Trophoblast cell (in vitro differentiated cells and primary cell): ENCODE results near the gene AFMID.

ENCODE experiments used
- DNase-seq, 2 donors: peaks; one replicate each; pipeline ENCODE4 v3.0.0-alpha.2; 2016
- H2AFZ ChIP-seq: 2 replicates; pipeline ENCODE4 v1.6.1; 2013; ENCODE audit warnings: low read length, moderate library complexity, mild to moderate bottlenecking; ENCODE audit not compliant: insufficient read depth, poor library complexity
- H2AK5ac ChIP-seq: 2 replicates; pipeline ENCODE4 v1.6.1; 2013; ENCODE audit warnings: mild to moderate bottlenecking, low read length
- H2BK120ac ChIP-seq: 2 replicates; pipeline ENCODE4 v1.6.1; 2013; ENCODE audit warnings: low read length, mild to moderate bottlenecking, moderate library complexity; ENCODE audit not compliant: insufficient read depth, poor library complexity
- H2BK12ac ChIP-seq: 2 replicates; pipeline ENCODE4 v1.6.1; 2013; ENCODE audit warnings: mild to moderate bottlenecking, low read length, moderate library complexity
- H2BK5ac ChIP-seq: 2 replicates; pipeline ENCODE4 v1.6.1; 2013; ENCODE audit warnings: low read length, low read depth, moderate library complexity, mild to moderate bottlenecking; ENCODE audit not compliant: poor library complexity
- H3K14ac ChIP-seq: 2 replicates; pipeline ENCODE4 v1.6.1; 2013; ENCODE audit warnings: mild to moderate bottlenecking, low read length
- H3K18ac ChIP-seq: 2 replicates; pipeline ENCODE4 v1.6.1; 2013; ENCODE audit warnings: mild to moderate bottlenecking, low read length
- H3K23ac ChIP-seq: 2 replicates; pipeline ENCODE4 v1.6.1; 2013; ENCODE audit warnings: low read length
- H3K27ac ChIP-seq: 2 replicates; pipeline ENCODE4 v1.5.1; 2013; ENCODE audit warnings: low read depth, mild to moderate bottlenecking, inconsistent platforms, low read length, moderate library complexity
- H3K27me3 ChIP-seq: 2 replicates; pipeline ENCODE4 v1.6.1; 2013; ENCODE audit warnings: inconsistent platforms, mild to moderate bottlenecking, low read length, moderate library complexity; ENCODE audit not compliant: insufficient read depth
- H3K36me3 ChIP-seq, 2 experiments: 1 replicate in 1 of 2; 2 replicates in 1 of 2; pipeline ENCODE4 v1.6.1; 2013; ENCODE audit warnings: low read length in 2 of 2, mild to moderate bottlenecking in 2 of 2, moderate library complexity in 1 of 2; ENCODE audit not compliant: insufficient read depth in 2 of 2, control insufficient read depth in 1 of 2
- H3K4ac ChIP-seq: 2 replicates; pipeline ENCODE4 v1.6.1; 2013; ENCODE audit warnings: low read depth, mild to moderate bottlenecking, low read length, moderate library complexity
- H3K4me1 ChIP-seq, 2 experiments: 1 replicate in 1 of 2; 2 replicates in 1 of 2; pipeline ENCODE4 v1.6.1; 2013; ENCODE audit warnings: low read length in 2 of 2, mild to moderate bottlenecking in 2 of 2, moderate library complexity in 1 of 2; ENCODE audit not compliant: insufficient read depth in 2 of 2, control insufficient read depth in 1 of 2
- H3K4me2 ChIP-seq: 2 replicates; pipeline ENCODE4 v1.6.1; 2013; ENCODE audit warnings: inconsistent platforms, mild to moderate bottlenecking, low read length, moderate library complexity
- H3K4me3 ChIP-seq: 2 replicates; pipeline ENCODE4 v1.5.1; 2013; ENCODE audit warnings: mild to moderate bottlenecking, low read depth, low read length, inconsistent platforms
- H3K79me1 ChIP-seq: one replicate; pipeline ENCODE4 v1.6.1; 2013; ENCODE audit warnings: low read length
- H3K79me2 ChIP-seq: 2 replicates; pipeline ENCODE4 v1.6.1; 2013; ENCODE audit warnings: low read length, mild to moderate bottlenecking; ENCODE audit not compliant: control insufficient read depth, insufficient read depth, poor library complexity
- H3K9ac ChIP-seq: 2 replicates; pipeline ENCODE4 v1.6.1; 2013; ENCODE audit warnings: mild to moderate bottlenecking, low read length
- H3K9me3 ChIP-seq: 2 replicates; pipeline ENCODE4 v1.6.1; 2013; ENCODE audit warnings: low read depth, mild to moderate bottlenecking, control low read depth, inconsistent platforms, low read length; ENCODE audit not compliant: insufficient read depth
- H4K12ac ChIP-seq: 2 replicates; pipeline ENCODE4 v1.6.1; 2013; ENCODE audit warnings: low read depth, mild to moderate bottlenecking, low read length, moderate library complexity
- H4K8ac ChIP-seq: 2 replicates; pipeline ENCODE4 v1.6.1; 2013; ENCODE audit warnings: low read depth, mild to moderate bottlenecking, low read length, moderate library complexity
- H4K91ac ChIP-seq: one replicate; pipeline ENCODE4 v1.6.1; 2013; ENCODE audit warnings: low read depth, mild to moderate bottlenecking, low read length, moderate library complexity
- WGBS: extraction: QIAGEN DNeasy Blood & Tissue Kit; methylation state at CpG from one replicate; pipeline ENCODE4 v1.1.7; 2013; ENCODE audit warnings: missing lambda C conversion rate; ENCODE audit not compliant: insufficient read length, insufficient coverage; ENCODE audit errors: extremely low coverage; 5-methylcytosine and 5-hydroxymethylcytosine counted together

AFMID gene

GRCh38 chr17:78240012-78240655 is 53.0 kb downstream of the AFMID start:
- Histone ChIP-seq H3K9me3 (peaks cover 6% of the 10 kb centered on the region), H3K14ac (no peak overlapping the region), H3K27ac (no peak overlapping the region), H2AFZ (no peak overlapping the region), H4K12ac (no peak overlapping the region), H3K18ac (no peak overlapping the region), H4K91ac (no peak overlapping the region), H2BK12ac (no peak overlapping the region), H3K36me3 (no peaks in the 10 kb centered on the region), H3K79me2 (no peaks in the 10 kb centered on the region), H3K4me3 (no peak overlapping the region), H3K9ac (no peak overlapping the region), H2BK120ac (no peak overlapping the region), H3K23ac (no peak overlapping the region), H3K4me1 (no peaks in the 10 kb centered on the region), H3K4me2 (no peak overlapping the region), H2BK5ac (no peak overlapping the region), H3K4ac (no peak overlapping the region), H3K79me1 (no peaks in the 10 kb centered on the region), H3K27me3 (no peaks in the 10 kb centered on the region), H2AK5ac (no peak overlapping the region), H4K8ac (no peak overlapping the region)
- no peak for DNase-seq
- no CpG with 5 or more reads among the region's 12 CpGs for WGBS

DNA sequence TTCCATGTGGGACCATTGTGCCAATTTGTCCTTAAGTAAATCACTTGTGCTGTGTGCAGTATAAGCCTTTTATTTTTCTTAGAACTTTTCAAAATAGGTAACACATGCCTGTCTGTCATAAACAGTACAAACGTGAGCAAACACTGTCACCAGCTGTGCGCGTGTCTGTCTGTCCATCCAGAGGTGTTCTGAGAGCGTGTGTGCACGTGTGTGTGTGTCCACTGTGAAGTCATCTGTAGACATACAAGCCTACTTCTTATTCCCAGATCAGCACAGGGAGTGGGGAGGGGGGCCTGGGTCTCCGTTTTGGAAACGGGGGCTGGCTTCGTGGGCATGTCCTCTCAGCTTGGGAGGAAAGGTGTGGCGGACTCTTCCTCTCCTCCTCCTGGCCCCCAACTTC is 53.7 kb downstream of the AFMID start:
- DNase-seq, result no peak
- Histone ChIP-seq H3K36me3 (no peaks in the 10 kb centered on the region), H4K12ac (no peak overlapping the region), H3K4me3 (no peak overlapping the region), H2AK5ac (no peak overlapping the region), H3K9me3 (peaks cover 6% of the 10 kb centered on the region), H3K27me3 (no peaks in the 10 kb centered on the region), H3K4ac (no peak overlapping the region), H3K4me1 (no peaks in the 10 kb centered on the region), H3K79me1 (no peaks in the 10 kb centered on the region), H2BK5ac (no peak overlapping the region), H4K8ac (no peak overlapping the region), H3K4me2 (no peak overlapping the region), H2BK120ac (no peak overlapping the region), H2AFZ (no peak overlapping the region), H3K18ac (no peak overlapping the region), H3K23ac (no peak overlapping the region), H3K79me2 (no peaks in the 10 kb centered on the region), H3K27ac (no peak overlapping the region), H2BK12ac (no peak overlapping the region), H3K14ac (no peak overlapping the region), H3K9ac (no peak overlapping the region), H4K91ac (no peak overlapping the region)
- no CpG with 5 or more reads among the region's 9 CpGs for WGBS

GRCh38 chr17:78241277-78242023 is 54.3 kb downstream of the AFMID start:
- Histone ChIP-seq H2AK5ac (no peak overlapping the region), H4K91ac (no peak overlapping the region), H3K4ac (no peak overlapping the region), H3K9me3 (peaks cover 6% of the 10 kb centered on the region), H3K4me1 (no peaks in the 10 kb centered on the region), H3K14ac (no peak overlapping the region), H3K79me1 (no peaks in the 10 kb centered on the region), H3K27ac (no peak overlapping the region), H3K79me2 (no peaks in the 10 kb centered on the region), H2AFZ (no peak overlapping the region), H2BK120ac (no peak overlapping the region), H4K12ac (no peak overlapping the region), H2BK12ac (no peak overlapping the region), H3K4me2 (no peak overlapping the region), H2BK5ac (no peak overlapping the region), H3K27me3 (no peaks in the 10 kb centered on the region), H3K18ac (no peak overlapping the region), H3K23ac (no peak overlapping the region), H4K8ac (no peak overlapping the region), H3K9ac (no peak overlapping the region), H3K4me3 (no peak overlapping the region), H3K36me3 (no peaks in the 10 kb centered on the region)
- DNase-seq, result no peak
- WGBS, result no CpG with 5 or more reads among the region's 13 CpGs

DNA sequence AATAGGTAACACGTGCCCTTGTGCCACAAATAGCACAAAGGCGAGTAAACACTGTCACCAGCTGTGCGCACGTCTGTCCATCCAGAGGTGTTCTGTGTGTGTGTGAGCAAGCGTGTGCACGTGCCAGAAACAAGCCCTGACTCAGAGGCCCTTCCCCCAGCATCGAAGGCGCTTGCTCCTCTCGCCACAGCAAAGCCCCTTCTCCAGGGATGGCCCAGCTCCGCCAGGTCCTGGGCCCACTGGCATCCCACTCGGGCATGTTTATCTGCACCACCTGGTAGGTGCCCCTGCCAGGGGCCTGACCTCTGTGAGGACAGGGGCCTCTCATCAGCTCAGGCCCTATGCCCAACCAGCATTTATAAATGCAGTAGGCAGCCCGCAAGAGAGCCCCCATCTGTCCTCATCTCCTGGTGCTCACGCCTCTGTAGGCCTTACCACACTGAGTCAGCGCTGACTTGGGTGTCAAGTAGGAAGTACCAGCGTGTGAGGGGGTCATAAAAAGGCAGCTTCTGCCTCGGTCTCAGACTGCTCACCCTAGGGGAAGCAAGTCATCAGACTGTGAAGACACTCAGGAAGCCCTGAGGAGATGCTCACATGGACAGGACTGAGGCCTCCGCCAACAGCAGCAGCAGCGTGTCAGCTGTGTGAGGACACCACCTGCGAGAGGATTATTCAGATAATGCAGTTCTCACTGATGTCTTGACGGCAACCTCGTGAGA is 55.0 kb downstream of the AFMID start:
- no peak overlapping the region for H2BK12ac ChIP-seq
- H2AFZ ChIP-seq, result no peak overlapping the region
- no peak overlapping the region for H4K91ac ChIP-seq
- H3K14ac ChIP-seq, result no peak overlapping the region
- H3K4me1 ChIP-seq, result no peaks in the 10 kb centered on the region
- no CpG with 5 or more reads among the region's 21 CpGs for WGBS
- peaks cover 6% of the 10 kb centered on the region for H3K9me3 ChIP-seq
- no peak overlapping the region for H3K18ac ChIP-seq
- no peak overlapping the region for H3K9ac ChIP-seq
- no peak overlapping the region for H3K23ac ChIP-seq
- H3K79me1 ChIP-seq, result peaks cover 4% of the 10 kb centered on the region
- no peak overlapping the region for H3K27ac ChIP-seq
- no peak overlapping the region for H4K12ac ChIP-seq
- H2BK5ac ChIP-seq, result no peak overlapping the region
- no peak overlapping the region for H4K8ac ChIP-seq
- no peak overlapping the region for H3K4me2 ChIP-seq
- H2AK5ac ChIP-seq, result no peak overlapping the region
- no peak for DNase-seq
- no peaks in the 10 kb centered on the region for H3K27me3 ChIP-seq
- no peaks in the 10 kb centered on the region for H3K36me3 ChIP-seq
- H2BK120ac ChIP-seq, result no peak overlapping the region
- H3K79me2 ChIP-seq, result no peaks in the 10 kb centered on the region
- no peak overlapping the region for H3K4me3 ChIP-seq
- no peak overlapping the region for H3K4ac ChIP-seq
